D721Med (cell line): Measurements from ENCODE around the gene WNK3.

Experiments used
- DNase-seq: peaks from one replicate; pipeline ENCODE4 v3.0.0; 2011; ENCODE audit warnings: low spot score; ENCODE audit not compliant: insufficient read length
- FAIRE-seq: peaks from 2 replicates; lab custom pipeline; 2011; peaks lifted over from hg19 to GRCh38; lab: Jason Lieb, UNC
- CTCF ChIP-seq: IDR thresholded peaks from 2 replicates; pipeline ENCODE4 v1.5.1; 2012; ENCODE audit warnings: mild to moderate bottlenecking, control low read depth; ENCODE audit not compliant: insufficient read depth; ENCODE audit errors: missing control alignments

Gene WNK3

GRCh38 chrX:54198262-54198661 lies 159.6 kb downstream of the WNK3 start:
- FAIRE-seq, result no peak
- TF ChIP-seq CTCF, result no peak
- no peak for DNase-seq

GRCh38 chrX:54194982-54195588 lies 162.8 kb downstream of the WNK3 start:
- FAIRE-seq (no peak), DNase-seq (no peak)
- no peak for TF ChIP-seq CTCF

GRCh38 chrX:54193085-54193821 lies 164.6 kb downstream of the WNK3 start:
- FAIRE-seq, result peak; percentile 75
- DNase-seq, result no peak
- no peak for TF ChIP-seq CTCF

GRCh38 chrX:54184474-54184873 lies 173.4 kb downstream of the WNK3 start:
- no peak for DNase-seq
- no peak for FAIRE-seq
- no peak for TF ChIP-seq CTCF

- DNase-seq (peak; percentile 49), FAIRE-seq (no peak)
- TF ChIP-seq CTCF, result no peak
Observed at GRCh38 chrX:54182864-54183613, 174.8 kb downstream of the WNK3 start, which contains the start of gene FAM120C. FAM120C (minus strand) TSS chrX:54183254; CDS start chrX:54183198, 56 bp downstream.

GRCh38 chrX:54182194-54182863 lies 175.5 kb downstream of the WNK3 start:
- TF ChIP-seq CTCF, result no peak
- no peak for DNase-seq
- FAIRE-seq, result no peak
